GM12878 (cell line): ENCODE data around the gene SENP3. TPM values are rescaled to one million over a fixed set of nuclear protein-coding genes. Genes with fewer than 3 reads are reported as not detected.

ENCODE experiments used
- ATAC-seq: fragments of 200-7000 bp; cut with Tn5 transposase; 3 replicates; pipeline ENCODE4 v1.9.1; 2020; ENCODE audit warnings: mild to moderate bottlenecking, moderate library complexity
- BruUV-seq: library from RNA; stranded (reverse); fragments of 400-500 nt; replicated peaks from 2 replicates; lab custom pipeline; 2021; lab: Mats Ljungman, UMichigan
- CTCF ChIA-PET: fragments of 300-600 bp; sonication (Branson Sonifier 250); formaldehyde crosslinking; extraction: SDS; loops from one replicate; lab custom pipeline; 2021; ENCODE audit warnings: inconsistent platforms; lab: Yijun Ruan, JAX
- POLR2A ChIA-PET: fragments of 350-600 bp; formaldehyde crosslinking; extraction: SDS; loops from one replicate; lab custom pipeline; 2021; ENCODE audit warnings: inconsistent platforms; lab: Charles Lee
- RAD21 ChIA-PET: fragments of 300-600 bp; sonication (Branson Sonifier 250); formaldehyde crosslinking; loops from one replicate; lab custom pipeline; 2023; ENCODE audit warnings: antibody characterized with exemption; ENCODE audit not compliant: unreplicated experiment; lab: Charles Lee
- SMC1A ChIA-PET: fragments of 300-600 bp; sonication (Branson Sonifier 250); formaldehyde crosslinking; loops from one replicate; lab custom pipeline; 2023; ENCODE audit not compliant: unreplicated experiment, uncharacterized antibody; lab: Charles Lee
- DNase-seq: peaks from one replicate; pipeline ENCODE4 v3.0.0-alpha.2; 2011; ENCODE audit warnings: low read depth, low spot score
- FAIRE-seq: peaks from 3 replicates; lab custom pipeline; 2011; peaks lifted over from hg19 to GRCh38; lab: Jason Lieb, UNC
- H2AFZ ChIP-seq: 2 replicates; pipeline ENCODE4 v1.6.0; 2011; ENCODE audit warnings: low read depth, low read length, control low read depth; ENCODE audit not compliant: control insufficient read depth
- H3K27ac ChIP-seq: 2 replicates; pipeline ENCODE4 v1.5.1; 2011; ENCODE audit warnings: control low read depth; ENCODE audit not compliant: control insufficient read depth, insufficient read depth
- H3K27me3 ChIP-seq, 2 experiments: replicated peaks in 1 of 2; 2 replicates each; pipeline versions ENCODE4 v1.6.0 to v1.6.1; 2011; ENCODE audit warnings: low read length in 1 of 2; ENCODE audit not compliant: control insufficient read depth in 2 of 2, insufficient read depth in 2 of 2
- H3K36me3 ChIP-seq, 2 experiments: 2 replicates each; pipeline ENCODE4 v1.5.1; 2011; ENCODE audit warnings: low read length in 1 of 2; ENCODE audit not compliant: control insufficient read depth in 2 of 2, insufficient read depth in 2 of 2
- H3K4me1 ChIP-seq: 2 replicates; pipeline ENCODE4 v1.6.1; 2011; ENCODE audit warnings: mild to moderate bottlenecking, low read length, moderate library complexity, mixed read lengths; ENCODE audit not compliant: control insufficient read depth, insufficient read depth
- H3K4me2 ChIP-seq: 2 replicates; pipeline ENCODE4 v1.6.0; 2011; ENCODE audit warnings: control low read depth; ENCODE audit not compliant: control insufficient read depth, insufficient read depth
- H3K4me3 ChIP-seq: fragments of 200-600 bp; sonication (generic); 2 replicates; pipeline ENCODE4 v1.5.1; 2016
- H3K79me2 ChIP-seq: 2 replicates; pipeline ENCODE4 v1.6.0; 2011; ENCODE audit warnings: low read length; ENCODE audit not compliant: control insufficient read depth, insufficient read depth
- H3K9ac ChIP-seq: 2 replicates; pipeline ENCODE4 v1.8.0; 2011; ENCODE audit warnings: low read length, control low read depth, mixed read lengths; ENCODE audit not compliant: control insufficient read depth, insufficient read depth
- H3K9me3 ChIP-seq: replicated peaks from 3 replicates; pipeline ENCODE4 v1.5.1; 2011; ENCODE audit warnings: mild to moderate bottlenecking, low read length; ENCODE audit not compliant: control insufficient read depth, insufficient read depth
- H4K20me1 ChIP-seq: 2 replicates; pipeline ENCODE4 v1.6.0; 2011; ENCODE audit not compliant: control insufficient read depth, insufficient read depth
- ASH2L ChIP-seq: fragments of 300-600, 200-600 bp; sonication (generic); IDR thresholded peaks from 2 replicates; pipeline ENCODE4 v1.6.1; 2017; ENCODE audit warnings: low read depth, mild to moderate bottlenecking, borderline replicate concordance
- ATF2 ChIP-seq: IDR thresholded peaks from 2 replicates; pipeline ENCODE4 v1.6.1; 2012; ENCODE audit warnings: low read length, inconsistent platforms
- CREM ChIP-seq: IDR thresholded peaks from 2 replicates; pipeline ENCODE4 v1.6.1; 2014; ENCODE audit warnings: antibody characterized with exemption, low read depth
- CUX1 ChIP-seq: IDR thresholded peaks from 2 replicates; pipeline ENCODE4 v1.6.1; 2012; ENCODE audit warnings: improper control_type of control experiment, low read depth, low read length; ENCODE audit not compliant: insufficient replicate concordance
- EED ChIP-seq: sonication (generic); IDR thresholded peaks from 2 replicates; pipeline ENCODE4 v1.6.1; 2016; ENCODE audit warnings: antibody characterized with exemption, low read depth
- HDAC6 ChIP-seq: fragments of 200-600 bp; sonication (generic); IDR thresholded peaks from one replicate; pipeline ENCODE4 v1.8.0; 2017; ENCODE audit warnings: antibody characterized with exemption; ENCODE audit not compliant: unreplicated experiment
- IKZF2 ChIP-seq, 2 experiments: fragments of 450-650 bp; IDR thresholded peaks; 2 replicates each; pipeline ENCODE4 v1.6.1; 2017; ENCODE audit warnings: mild to moderate bottlenecking in 2 of 2, moderate library complexity in 2 of 2
- NR2C2 ChIP-seq: IDR thresholded peaks from 2 replicates; pipeline ENCODE4 v1.6.1; 2011; ENCODE audit warnings: borderline replicate concordance, low read depth; ENCODE audit not compliant: control insufficient read depth, insufficient read length
- PAX5 ChIP-seq: IDR thresholded peaks from 2 replicates; pipeline ENCODE4 v1.6.1; 2011; ENCODE audit warnings: low read depth, low read length, borderline replicate concordance
- RELB ChIP-seq: fragments of 450-650 bp; IDR thresholded peaks from 2 replicates; pipeline ENCODE4 v1.6.1; 2017; ENCODE audit warnings: low read depth, mild to moderate bottlenecking, moderate library complexity
- SUZ12 ChIP-seq: fragments of 200-600 bp; sonication (generic); IDR thresholded peaks from one replicate; pipeline ENCODE4 v1.6.1; 2018; ENCODE audit warnings: antibody characterized with exemption, mild to moderate bottlenecking; ENCODE audit not compliant: unreplicated experiment
- TCF3 ChIP-seq: IDR thresholded peaks from 2 replicates; pipeline ENCODE4 v1.6.1; 2012; ENCODE audit warnings: low read depth, mild to moderate bottlenecking, low read length, borderline replicate concordance; ENCODE audit not compliant: insufficient read depth
- USF1 ChIP-seq: IDR thresholded peaks from 2 replicates; pipeline ENCODE4 v1.6.1; 2011; ENCODE audit warnings: borderline replicate concordance, low read depth, mild to moderate bottlenecking, moderate library complexity, mixed read lengths, low read length; ENCODE audit not compliant: insufficient read depth; ENCODE audit errors: extremely low read length
- YBX1 ChIP-seq: fragments of 450-650 bp; IDR thresholded peaks from 2 replicates; pipeline ENCODE4 v1.6.1; 2016; ENCODE audit warnings: antibody characterized with exemption
- WGBS: methylation state at CpG from one replicate; pipeline ENCODE4 v1.1.6; 2016; ENCODE audit warnings: low lambda C conversion rate; ENCODE audit not compliant: insufficient replicate concordance, insufficient coverage; ENCODE audit errors: missing lambda C conversion rate; 5-methylcytosine and 5-hydroxymethylcytosine counted together
- in situ Hi-C: fragments of 300-500 bp; cut with MboI; formaldehyde crosslinking; loops from 9 replicates; pipeline ENCODE4 v1.14.3; 2018; ENCODE audit warnings: mixed read lengths
- intact Hi-C: fragments of 100-400 bp; cut with micrococcal nuclease; formaldehyde crosslinking; loops from one replicate; pipeline ENCODE4 v1.14.2; 2022; ENCODE audit not compliant: unreplicated experiment
- polyA plus RNA-seq, 11 experiments: library from polyadenylated mRNA; depleted of rRNA in 4 of 11; unstranded in 6 of 11; stranded (reverse) in 5 of 11; fragments of >200 nt; fragmentation: Nextera tagmentation in 4 of 11; fragmentation: Illumina TruSeq in 1 of 11; extraction: Ambion mirVana in 4 of 11; extraction: Trizol in 1 of 11; gene quantifications; 1 replicate in 1 of 11; 2 replicates in 10 of 11; pipeline versions ENCODE4 v1.2.1 to v1.2.3, GENCODE V29; 2011 to 2016; ENCODE audit warnings: inconsistent platforms in 2 of 11, missing spikeins in 2 of 11, low read depth in 1 of 11
- total RNA-seq, 4 experiments: library from RNA; depleted of rRNA in 3 of 4; stranded (reverse); fragments of >200 nt in 3 of 4; fragmentation: Illumina TruSeq in 1 of 4; extraction: Trizol in 1 of 4; gene quantifications; 2 replicates each; pipeline versions ENCODE4 v1.2.1 to v1.2.3, GENCODE V29; 2013 to 2021

Gene SENP3
- total and polyA plus RNA-seq, 10 of the 15 experiments (the other 5 are each of a cell fraction or from before 2014, with no cell fraction given): 1.8 to 113 (median 72.3) TPM

- 2% methylated on average over 6 of the region's 6 CpGs for WGBS
- CTCF ChIA-PET: interaction anchor here (0.6 to 2.5 kb wide), 11 partner anchors 8 to 201 kb away, joined by 3 to 20 read pairs (median 3); partner anchors contain the start of genes FXR2, SENP3 and TP53
- DNase-seq (peak; percentile 95), FAIRE-seq (peak; percentile 95), ATAC-seq (peak; percentile 91)
- no TSS peak for BruUV-seq
- Histone ChIP-seq H3K79me2 (no peaks in the 10 kb centered on the region), H3K4me3 (0 out of 2 replicates have a peak overlapping the region, but pooled peaks have one; percentile 31), H3K9ac (peak overlapping the region; percentile 7; the same call in 1 of the 2 replicates), H3K4me1 (peaks cover 31% of the 10 kb centered on the region), H4K20me1 (no peaks in the 10 kb centered on the region), H3K36me3 (no peaks in the 10 kb centered on the region), H2AFZ (no peak overlapping the region), H3K9me3 (no peaks in the 10 kb centered on the region), H3K4me2 (peak overlapping the region; percentile 45), H3K27me3 (no peaks in the 10 kb centered on the region; a peak in 1 of 4 replicates), H3K27ac (no peak overlapping the region; the same call in 1 of the 2 replicates)
- RAD21 ChIA-PET: interaction anchor here (0.7 to 1.8 kb wide), 7 partner anchors 8 to 135 kb away, joined by 3 to 7 read pairs (median 5); partner anchors contain the start of gene TP53
- POLR2A ChIA-PET: interaction anchor here (0.5 to 1.5 kb wide), 12 partner anchors 7 to 374 kb away, joined by 3 to 6 read pairs (median 3); partner anchors contain the start of genes ACADVL, DLG4, SENP3 and TMEM256
- intact Hi-C loops (no loop called here), in situ Hi-C loops (loop anchor here (25.0 kb wide), 1 partner anchor 515 kb away; the partner anchor contains the start of genes SLC16A11 and SLC16A13)
- SMC1A ChIA-PET: interaction anchor here (0.9 to 2.2 kb wide), 6 partner anchors 8 to 598 kb away, joined by 3 to 10 read pairs (median 4); partner anchors contain the start of gene SENP3
- TF ChIP-seq NR2C2: no peak
- TF ChIP-seq PAX5: 0 out of 2 replicates have a peak, but pooled peaks have one; percentile 41
- peak; percentile 86 for TF ChIP-seq RELB
- TF ChIP-seq CREM: no peak
- no peak for TF ChIP-seq CUX1
- peak; percentile 96 to 98 for TF ChIP-seq IKZF2 (IDR thresholded peaks at IDR 0.05)
- peak; percentile 84 for TF ChIP-seq EED
- TF ChIP-seq ATF2: no peak
- no peak for TF ChIP-seq ASH2L
- TF ChIP-seq TCF3: no peak
- no peak for TF ChIP-seq USF1
- TF ChIP-seq HDAC6: no peak
- no peak for TF ChIP-seq YBX1
- TF ChIP-seq SUZ12: no peak
Observed at GRCh38 chr17:7552621-7553051, 9.1 kb upstream of the SENP3 start.
